Uterus (tissue), 4 donors: ENCODE measurements around the gene CPEB1. TPM values are rescaled to one million over a fixed set of nuclear protein-coding genes. Genes with fewer than 3 reads are reported as not detected.

ENCODE experiments used
- DNase-seq, 2 donors: peaks; one replicate each; pipeline ENCODE4 v3.0.0-alpha.2; 2019 to 2020
- H3K27ac ChIP-seq, 2 donors: fragments of 200-600 bp; sonication (generic); 1 replicate in 1 of 2; 2 replicates in 1 of 2; pipeline ENCODE4 v1.5.1; 2016 to 2018
- H3K27me3 ChIP-seq, 2 donors: fragments of 200-600 bp; sonication (generic); one replicate each; pipeline ENCODE4 v1.5.1; 2018 to 2019; ENCODE audit warnings: control low read depth in 1 of 2
- H3K36me3 ChIP-seq, 2 donors: fragments of 200-600 bp; sonication (generic); one replicate each; pipeline ENCODE4 v1.5.1; 2019; ENCODE audit warnings: control low read depth in 1 of 2
- H3K4me1 ChIP-seq, 2 donors: fragments of 200-600 bp; sonication (generic); one replicate each; pipeline ENCODE4 v1.5.1; 2018 to 2019; ENCODE audit warnings: control low read depth in 1 of 2
- H3K4me3 ChIP-seq, 2 donors: fragments of 200-600 bp; sonication (generic); 1 replicate in 1 of 2; 2 replicates in 1 of 2; pipeline ENCODE4 v1.5.1; 2018 to 2019; ENCODE audit warnings: mild to moderate bottlenecking in 1 of 2
- H3K9me3 ChIP-seq, 2 donors: fragments of 200-600 bp; sonication (generic); one replicate each; pipeline ENCODE4 v1.5.1; 2019; ENCODE audit warnings: control low read depth in 1 of 2
- CTCF ChIP-seq, 4 experiments: fragments of 200-600 bp in 2 of 4; fragments of 450-650 bp in 2 of 4; sonication (generic) in 2 of 4; IDR thresholded peaks; one replicate each; pipeline ENCODE4 v1.5.1; 2016 to 2019; ENCODE audit warnings: antibody characterized with exemption in 4 of 4, mild to moderate bottlenecking in 2 of 4, moderate library complexity in 1 of 4
- POLR2A ChIP-seq, 2 donors: fragments of 450-650 bp; IDR thresholded peaks; one replicate each; pipeline ENCODE4 v1.6.1; 2016; ENCODE audit warnings: antibody characterized with exemption in 2 of 2, mild to moderate bottlenecking in 1 of 2, moderate library complexity in 1 of 2
- intact Hi-C: fragments of 100-400 bp; cut with DNase I; formaldehyde crosslinking; loops from one replicate; pipeline ENCODE4 v1.15.1; 2023; ENCODE audit warnings: low total_unique reads
- total RNA-seq, 4 donors: library from RNA; depleted of rRNA in 3 of 4; stranded (reverse); fragments of >200 nt in 3 of 4; gene quantifications; one replicate each; pipeline versions ENCODE4 v1.1.0 to v1.2.4, GENCODE V29; 2014 to 2023
- donor health status: DM: yes; HTN: yes; CAD: no.

CPEB1 gene
- total RNA-seq, 4 donors from 2014 or later, result 0.77 to 14.1 (median 2.9) TPM

- Histone ChIP-seq H3K36me3 (no peaks in the 10 kb centered on the region), H3K4me1 (peaks cover 0 to 25% of the 10 kb centered on the region in 2 donors), H3K9me3 (no peaks in the 10 kb centered on the region), H3K4me3 (no peak overlapping the region), H3K27ac (no peak overlapping the region), H3K27me3 (no peaks in the 10 kb centered on the region)
- intact Hi-C loops, result no loop called here
- DNase-seq, result no peak
- TF ChIP-seq CTCF (IDR thresholded peaks at IDR 0.05), result no peak
- no peak for TF ChIP-seq POLR2A (IDR thresholded peaks at IDR 0.05)
Measured at GRCh38 chr15:82643992-82644391, 3.2 kb downstream of the CPEB1 start.

- Histone ChIP-seq H3K27ac (no peak overlapping the region), H3K4me3 (no peak overlapping the region), H3K27me3 (no peaks in the 10 kb centered on the region), H3K36me3 (no peaks in the 10 kb centered on the region), H3K9me3 (no peaks in the 10 kb centered on the region), H3K4me1 (peaks cover 0 to 15% of the 10 kb centered on the region in 2 donors)
- intact Hi-C loops, result no loop called here
- TF ChIP-seq CTCF (IDR thresholded peaks at IDR 0.05) (no peak), POLR2A (IDR thresholded peaks at IDR 0.05) (no peak)
- no peak for DNase-seq
Measured at GRCh38 chr15:82642656-82643055, 4.5 kb downstream of the CPEB1 start.

- peaks cover 0 to under 1% of the 10 kb centered on the region in 2 donors for H3K4me1 ChIP-seq
- no peaks in the 10 kb centered on the region for H3K9me3 ChIP-seq
- no peak for DNase-seq
- no peaks in the 10 kb centered on the region for H3K27me3 ChIP-seq
- H3K27ac ChIP-seq, result no peak overlapping the region
- no peak overlapping the region for H3K4me3 ChIP-seq
- no peaks in the 10 kb centered on the region for H3K36me3 ChIP-seq
- TF ChIP-seq POLR2A (IDR thresholded peaks at IDR 0.05), result no peak
- TF ChIP-seq CTCF (IDR thresholded peaks at IDR 0.05), result no peak
- intact Hi-C loops, result no loop called here
Measured at GRCh38 chr15:82641129-82641798, 5.9 kb downstream of the CPEB1 start.

- H3K27me3 ChIP-seq, result no peaks in the 10 kb centered on the region
- H3K27ac ChIP-seq, result no peak overlapping the region
- intact Hi-C loops, result no loop called here
- H3K9me3 ChIP-seq, result no peaks in the 10 kb centered on the region
- no peak overlapping the region for H3K4me3 ChIP-seq
- H3K36me3 ChIP-seq, result no peaks in the 10 kb centered on the region
- DNase-seq, result no peak
- no peak for TF ChIP-seq POLR2A (IDR thresholded peaks at IDR 0.05)
- TF ChIP-seq CTCF (IDR thresholded peaks at IDR 0.05), result no peak
- H3K4me1 ChIP-seq, result no peaks in the 10 kb centered on the region
Measured at GRCh38 chr15:82640672-82641071, 6.5 kb downstream of the CPEB1 start.

GRCh38 chr15:82635798-82636197, 11.4 kb downstream of the CPEB1 start:
- Histone ChIP-seq H3K36me3 (no peaks in the 10 kb centered on the region), H3K27me3 (no peaks in the 10 kb centered on the region), H3K27ac (no peak overlapping the region), H3K4me1 (no peaks in the 10 kb centered on the region), H3K4me3 (no peak overlapping the region), H3K9me3 (no peaks in the 10 kb centered on the region)
- intact Hi-C loops, result no loop called here
- DNase-seq, result no peak
- TF ChIP-seq CTCF (IDR thresholded peaks at IDR 0.05) (no peak), POLR2A (IDR thresholded peaks at IDR 0.05) (no peak)
